ENCODE results near the gene SCAF8.
"Not testable (repeated sequence)": the region's sequence is repeated elsewhere in the genome, so short reads cannot be mapped to it uniquely, and the experiment has no call there.

Gene SCAF8

GRCh38 chr6:154783229-154783628, 50.0 kb downstream of the SCAF8 start:
- no peak for DNase-seq (ENCODE audit: low read depth in 3 of 3)

- no peak for DNase-seq (ENCODE audit: low read depth in 3 of 3)
These were observed 51.9 kb downstream of the SCAF8 start for GRCh38 chr6:154785075-154785474.

- no peak for DNase-seq (ENCODE audit: low read depth in 3 of 3)
These were observed 53.1 kb downstream of the SCAF8 start for GRCh38 chr6:154786144-154786868.

- no peak for DNase-seq (ENCODE audit: low read depth in 3 of 3)
These were observed 58.5 kb downstream of the SCAF8 start for GRCh38 chr6:154791556-154792317.

- DNase-seq (ENCODE audit: low read depth in 3 of 3) = no peak
These were observed 59.1 kb downstream of the SCAF8 start for GRCh38 chr6:154792325-154792724.

GRCh38 chr6:154792761-154793160, 59.5 kb downstream of the SCAF8 start:
- no peak for DNase-seq (ENCODE audit: low read depth in 3 of 3)

- no peak for DNase-seq (ENCODE audit: low read depth in 3 of 3)
These were observed 63.3 kb downstream of the SCAF8 start for GRCh38 chr6:154796484-154796883.

- no peak for DNase-seq (ENCODE audit: low read depth in 3 of 3)
These were observed 64.6 kb downstream of the SCAF8 start for GRCh38 chr6:154797857-154798256.

- no peak for DNase-seq (ENCODE audit: low read depth in 3 of 3)
These were observed 67.1 kb downstream of the SCAF8 start for GRCh38 chr6:154800338-154800737.

- no peak for DNase-seq (ENCODE audit: low read depth in 3 of 3)
These were observed 72.2 kb downstream of the SCAF8 start for GRCh38 chr6:154805288-154805911.

GRCh38 chr6:154806804-154807203, 73.6 kb downstream of the SCAF8 start:
- DNase-seq (ENCODE audit: low read depth in 3 of 3) = no peak

- not testable (repeated sequence) for DNase-seq (ENCODE audit: low read depth in 3 of 3)
These were observed 78.4 kb downstream of the SCAF8 start for GRCh38 chr6:154811663-154812062.

GRCh38 chr6:154814063-154814462, 80.8 kb downstream of the SCAF8 start:
- no peak for DNase-seq (ENCODE audit: low read depth in 3 of 3)

- no peak for DNase-seq (ENCODE audit: low read depth in 3 of 3)
These were observed 83.0 kb downstream of the SCAF8 start for GRCh38 chr6:154815938-154816820.

- no peak for DNase-seq (ENCODE audit: low read depth in 3 of 3)
These were observed 87.9 kb downstream of the SCAF8 start for GRCh38 chr6:154821099-154821498.

- DNase-seq (ENCODE audit: low read depth in 3 of 3) = no peak
These were observed 88.4 kb downstream of the SCAF8 start for GRCh38 chr6:154821638-154822037.

GRCh38 chr6:154822947-154823558, 89.8 kb downstream of the SCAF8 start:
- DNase-seq (ENCODE audit: low read depth in 3 of 3) = no peak

GRCh38 chr6:154824076-154824475, 90.9 kb downstream of the SCAF8 start:
- DNase-seq (ENCODE audit: low read depth in 3 of 3) = no peak

GRCh38 chr6:154829970-154830369, 96.8 kb downstream of the SCAF8 start:
- DNase-seq (ENCODE audit: low read depth in 3 of 3) = no peak

- DNase-seq (ENCODE audit: low read depth in 3 of 3) = no peak
These were observed 97.6 kb downstream of the SCAF8 start for GRCh38 chr6:154830771-154831170.

GRCh38 chr6:154835307-154835706, 102.1 kb downstream of the SCAF8 start:
- no peak for DNase-seq (ENCODE audit: low read depth in 3 of 3)
